ENCODE data around the gene CCDC186. TPM values are rescaled to one million over a fixed set of nuclear protein-coding genes. Genes with fewer than 3 reads are reported as not detected.

CCDC186 gene
- total RNA-seq, 1 donor from 2014 or later = 18.8 TPM

DNA sequence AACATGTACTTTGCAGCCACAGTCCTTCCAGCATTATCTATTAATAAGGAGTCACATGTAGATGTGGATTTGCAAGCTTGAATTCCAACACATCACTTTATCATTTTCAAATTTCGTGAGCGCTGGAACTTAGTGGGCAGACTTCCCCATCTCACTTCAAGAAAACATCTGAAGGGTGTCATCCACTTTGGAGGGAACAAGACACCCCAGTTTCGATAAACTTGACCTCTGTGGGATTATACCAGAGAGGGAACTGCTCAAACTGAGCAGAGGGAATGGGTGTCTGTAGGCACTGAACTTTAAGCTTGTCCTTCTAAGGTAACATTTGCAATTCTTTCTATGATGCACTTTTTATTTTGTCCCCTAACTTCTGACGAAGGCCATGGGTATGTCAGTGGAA lies 102.8 kb downstream of the CCDC186 start:
- no peak overlapping the region for H3K4me3 ChIP-seq
- intact Hi-C loops (cut with micrococcal nuclease) = no loop called here
- DNase-seq = no peak
- no peaks in the 10 kb centered on the region for H3K9me3 ChIP-seq (replicated peaks)
- H3K4me1 ChIP-seq = peaks cover 28% of the 10 kb centered on the region
- no peak overlapping the region for H3K27ac ChIP-seq (replicated peaks)
- H3K36me3 ChIP-seq = no peaks in the 10 kb centered on the region
- TF ChIP-seq, protein P1, sequence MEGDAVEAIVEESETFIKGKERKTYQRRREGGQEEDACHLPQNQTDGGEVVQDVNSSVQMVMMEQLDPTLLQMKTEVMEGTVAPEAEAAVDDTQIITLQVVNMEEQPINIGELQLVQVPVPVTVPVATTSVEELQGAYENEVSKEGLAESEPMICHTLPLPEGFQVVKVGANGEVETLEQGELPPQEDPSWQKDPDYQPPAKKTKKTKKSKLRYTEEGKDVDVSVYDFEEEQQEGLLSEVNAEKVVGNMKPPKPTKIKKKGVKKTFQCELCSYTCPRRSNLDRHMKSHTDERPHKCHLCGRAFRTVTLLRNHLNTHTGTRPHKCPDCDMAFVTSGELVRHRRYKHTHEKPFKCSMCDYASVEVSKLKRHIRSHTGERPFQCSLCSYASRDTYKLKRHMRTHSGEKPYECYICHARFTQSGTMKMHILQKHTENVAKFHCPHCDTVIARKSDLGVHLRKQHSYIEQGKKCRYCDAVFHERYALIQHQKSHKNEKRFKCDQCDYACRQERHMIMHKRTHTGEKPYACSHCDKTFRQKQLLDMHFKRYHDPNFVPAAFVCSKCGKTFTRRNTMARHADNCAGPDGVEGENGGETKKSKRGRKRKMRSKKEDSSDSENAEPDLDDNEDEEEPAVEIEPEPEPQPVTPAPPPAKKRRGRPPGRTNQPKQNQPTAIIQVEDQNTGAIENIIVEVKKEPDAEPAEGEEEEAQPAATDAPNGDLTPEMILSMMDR (IDR thresholded peaks at IDR 0.05; ENCODE audit: borderline replicate concordance) = no peak
- no peaks in the 10 kb centered on the region for H3K27me3 ChIP-seq (ENCODE audit: low read depth)

Other genes starting within 250 kb of the CCDC186 start
- gene ADRB1, start 130.3 kb downstream of the CCDC186 start, total RNA-seq = 35.0 TPM
- gene TDRD1, start 5.2 kb upstream of the CCDC186 start, total RNA-seq = 1.9 TPM
- not detected for gene VWA2, start 65.1 kb upstream of the CCDC186 start, total RNA-seq
- 7.0 TPM for gene AFAP1L2, start 230.3 kb upstream of the CCDC186 start, total RNA-seq

Measured in left ventricle myocardium inferior (tissue), 1 donor.